NCI-H1105 treated with DMSO at 0.1 percent for 48 hours (cell line): Measurements from ENCODE around the gene CDK8.
"Not testable (repeated sequence)": the region's sequence is repeated elsewhere in the genome, so short reads cannot be mapped to it uniquely, and the experiment has no call there.

Experiments used
- DNase-seq: peaks from one replicate; lab custom pipeline; 2025; lab: John Stamatoyannopoulos, UW

Gene CDK8

DNA sequence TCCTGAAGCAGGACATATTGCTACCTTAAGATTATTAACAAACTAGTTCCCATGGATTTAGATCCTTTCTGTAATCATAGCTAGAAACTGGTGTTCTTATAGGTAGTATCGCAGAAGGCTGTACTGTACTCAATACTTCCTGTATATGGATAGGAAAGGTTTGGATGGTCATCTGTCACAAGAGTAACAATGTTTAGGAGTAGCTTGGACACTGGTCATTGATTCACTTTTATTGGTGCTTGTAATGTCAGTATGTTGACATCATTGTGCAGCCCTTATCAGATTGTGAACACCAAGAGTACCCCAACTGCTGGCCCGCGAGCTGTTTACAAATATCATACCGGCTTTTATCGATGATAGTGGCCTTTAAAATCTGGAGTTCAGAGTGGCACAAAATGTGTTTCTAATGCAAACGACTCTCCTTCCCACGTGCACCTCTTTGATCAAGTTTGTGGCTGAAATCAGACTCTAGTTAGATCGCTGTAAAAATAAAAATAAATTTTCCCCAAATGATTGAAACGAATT, 605 bp upstream of the CDK8 start:
- DNase-seq = no peak

DNA sequence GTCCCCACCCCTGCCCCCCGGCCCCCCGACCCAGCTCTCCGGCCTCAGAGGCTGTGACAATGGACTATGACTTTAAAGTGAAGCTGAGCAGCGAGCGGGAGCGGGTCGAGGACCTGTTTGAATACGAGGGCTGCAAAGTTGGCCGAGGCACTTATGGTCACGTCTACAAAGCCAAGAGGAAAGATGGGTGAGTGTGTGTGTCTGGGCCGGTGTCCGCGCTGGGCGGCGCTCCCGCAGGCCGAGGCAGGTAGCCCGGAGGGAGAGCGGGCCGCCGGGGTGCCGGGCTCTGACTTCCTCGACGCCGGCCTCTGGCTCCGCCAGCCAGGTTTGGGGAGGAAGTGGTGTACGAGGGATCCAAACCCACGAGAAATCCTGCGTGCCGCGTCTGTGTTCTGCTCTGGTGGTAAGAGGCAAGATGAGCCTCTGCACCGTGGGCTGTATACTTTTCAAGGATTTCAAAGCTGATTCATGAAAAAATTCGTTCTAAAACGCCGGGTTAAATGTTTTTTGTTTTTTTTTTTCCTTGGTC, 718 bp downstream of the CDK8 start:
- peak; percentile 27 for DNase-seq

DNA sequence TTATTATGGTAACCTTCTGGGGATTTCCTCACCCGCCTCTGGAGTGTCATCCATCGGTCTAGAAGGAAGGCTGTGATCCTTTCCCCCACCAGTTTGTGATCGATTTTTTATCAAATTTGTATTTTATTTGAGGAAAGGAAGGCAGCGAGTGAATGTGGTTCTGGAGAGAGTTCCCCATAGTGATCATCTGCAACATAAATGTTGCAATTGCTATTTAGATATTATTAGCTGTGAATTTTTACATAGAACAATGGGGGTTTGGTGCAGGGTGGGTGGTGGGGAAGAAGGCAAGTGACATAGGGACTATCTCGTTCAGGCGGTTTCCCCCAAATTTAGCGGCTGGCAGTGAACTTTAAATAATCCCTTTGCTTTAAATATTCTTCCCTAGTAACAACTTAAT, 1.2 kb downstream of the CDK8 start:
- DNase-seq = no peak

DNA sequence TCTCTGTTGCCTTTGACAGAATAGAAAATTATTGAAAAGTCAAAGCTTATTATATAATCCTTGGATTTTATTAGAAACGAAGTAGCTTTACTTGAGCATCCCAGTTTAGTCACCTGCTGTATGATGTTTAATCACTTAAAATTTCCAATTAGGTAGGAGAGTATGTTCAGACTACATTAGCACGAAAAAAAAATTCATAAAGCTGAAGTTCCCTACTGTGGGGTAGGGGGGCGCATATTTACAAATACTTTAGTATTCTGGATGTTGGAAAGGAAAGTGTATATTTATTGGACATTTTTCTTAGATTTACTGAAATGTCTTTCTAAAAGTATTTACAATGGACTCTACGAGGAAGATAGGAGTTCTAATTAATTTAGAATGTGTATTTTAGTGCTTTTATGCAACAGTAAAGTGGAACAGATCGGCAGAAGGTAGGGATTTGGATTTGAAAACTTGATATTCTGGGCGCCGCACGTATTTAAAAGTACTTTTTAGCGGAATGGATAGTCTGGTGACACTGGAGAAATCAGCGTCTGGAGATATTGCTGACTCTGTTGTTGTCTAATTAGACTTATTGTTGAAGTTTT, 1.9 kb downstream of the CDK8 start:
- peak; percentile 20 for DNase-seq

DNA sequence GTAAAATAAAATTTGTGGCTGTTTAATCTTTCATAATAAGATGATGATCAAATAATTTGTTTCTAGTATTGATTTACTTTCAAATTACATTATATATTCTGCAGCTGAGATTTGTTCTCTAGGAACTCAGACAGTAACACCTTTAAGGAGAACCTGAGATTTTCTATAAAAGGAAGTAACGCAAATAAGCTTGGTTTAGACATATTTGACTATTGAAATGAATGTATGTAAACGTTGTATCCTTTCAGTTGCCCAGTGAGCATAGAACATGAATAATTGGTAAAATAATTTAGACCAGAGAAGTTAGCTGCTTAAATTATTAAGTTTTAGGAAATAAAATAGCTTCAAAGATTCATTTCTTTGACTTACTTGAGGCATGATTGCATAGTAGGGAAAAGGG, 3.1 kb downstream of the CDK8 start:
- DNase-seq = no peak

DNA sequence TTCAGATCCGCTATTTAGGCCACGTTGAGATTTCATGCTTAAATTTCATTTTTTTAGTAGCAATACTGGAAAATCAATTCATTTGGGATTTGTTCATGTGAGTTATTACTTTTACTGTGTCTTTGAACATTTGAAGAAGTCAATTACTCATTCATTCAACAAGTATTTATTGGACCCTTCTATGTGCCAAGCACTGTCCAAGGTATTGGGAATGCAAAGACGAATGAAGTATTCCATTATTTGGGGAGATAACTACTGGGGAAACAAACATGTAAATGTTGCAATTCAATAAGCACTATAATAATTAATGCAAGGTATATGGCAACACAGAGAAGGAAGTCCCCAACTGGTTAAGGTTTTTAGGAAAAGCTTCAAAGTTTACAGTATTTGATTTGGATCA, 5.7 kb downstream of the CDK8 start:
- no peak for DNase-seq

DNA sequence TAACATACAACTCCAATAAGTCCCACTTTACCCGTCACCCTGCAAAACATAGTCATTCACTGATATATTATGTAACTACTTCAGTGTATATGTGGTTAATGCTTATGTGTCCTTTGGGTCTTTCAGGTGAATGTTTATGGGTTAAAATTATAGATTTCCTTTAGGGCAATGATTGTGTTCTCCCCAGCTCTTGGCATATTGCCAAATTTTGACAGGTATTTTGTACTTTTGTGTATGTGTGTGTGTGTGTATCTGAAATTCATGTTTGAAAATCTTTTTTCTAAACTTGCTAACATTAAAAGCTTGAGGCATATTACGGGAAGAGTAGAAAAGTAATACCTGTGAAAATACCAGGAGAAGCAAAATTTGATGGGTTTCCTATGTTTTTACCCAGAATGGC, 8.2 kb downstream of the CDK8 start:
- DNase-seq = no peak

DNA sequence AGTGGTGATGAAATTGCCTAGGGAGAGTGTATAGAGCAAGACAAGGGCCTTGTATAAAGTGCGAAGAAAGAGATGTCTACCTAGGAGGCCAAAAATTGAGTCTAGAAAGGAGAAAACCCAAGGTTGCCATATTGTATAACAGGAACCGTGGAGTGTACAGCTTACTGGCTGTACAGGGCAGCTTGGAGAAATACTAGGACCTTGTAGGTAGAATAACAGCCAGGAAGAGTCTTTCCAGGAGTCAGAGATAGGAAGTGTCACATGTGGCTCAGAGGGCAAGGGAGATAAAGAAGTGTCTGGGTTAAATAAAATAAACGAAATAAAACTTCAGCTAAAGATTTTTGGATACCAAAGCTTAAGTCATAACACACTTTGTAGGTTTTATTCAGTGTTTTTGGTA, 12.4 kb downstream of the CDK8 start:
- DNase-seq = no peak

DNA sequence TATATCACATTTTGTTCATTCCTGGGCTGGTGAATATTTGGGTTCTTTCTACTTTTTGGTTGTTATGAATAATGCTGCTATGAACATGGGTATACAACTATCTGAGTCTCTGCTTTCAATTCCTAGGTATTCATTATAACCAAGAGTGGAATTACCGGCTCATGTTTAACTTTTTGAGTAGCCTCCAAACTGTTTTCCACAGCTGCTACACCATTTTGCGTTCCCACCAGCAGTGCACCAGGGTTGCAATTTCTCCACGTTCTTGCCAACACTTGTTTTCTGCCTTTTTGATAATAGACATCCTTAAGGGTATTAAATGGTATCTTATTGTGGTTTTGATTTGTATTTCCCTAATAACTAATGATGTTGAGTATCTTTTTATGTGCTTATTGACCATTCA, 16.8 kb downstream of the CDK8 start:
- DNase-seq = no peak

DNA sequence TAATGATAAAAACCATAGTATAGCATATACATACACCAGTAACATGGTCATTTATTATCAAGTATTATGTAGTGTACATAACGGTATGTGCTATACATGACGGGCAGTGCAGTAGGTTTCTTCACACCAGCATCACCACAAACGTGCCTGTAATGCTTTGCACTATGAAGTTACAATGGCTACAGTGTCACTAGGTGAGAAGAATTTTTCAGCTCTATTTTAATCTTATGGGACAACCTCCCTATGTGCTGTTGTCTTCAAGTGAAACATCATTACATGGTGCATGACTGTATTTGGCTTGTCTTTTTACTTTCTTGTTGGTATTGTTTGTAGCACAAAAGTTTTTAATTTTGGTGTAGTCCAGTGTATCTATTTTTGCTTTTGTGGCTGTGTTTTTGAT, 18.7 kb downstream of the CDK8 start:
- DNase-seq = no peak

DNA sequence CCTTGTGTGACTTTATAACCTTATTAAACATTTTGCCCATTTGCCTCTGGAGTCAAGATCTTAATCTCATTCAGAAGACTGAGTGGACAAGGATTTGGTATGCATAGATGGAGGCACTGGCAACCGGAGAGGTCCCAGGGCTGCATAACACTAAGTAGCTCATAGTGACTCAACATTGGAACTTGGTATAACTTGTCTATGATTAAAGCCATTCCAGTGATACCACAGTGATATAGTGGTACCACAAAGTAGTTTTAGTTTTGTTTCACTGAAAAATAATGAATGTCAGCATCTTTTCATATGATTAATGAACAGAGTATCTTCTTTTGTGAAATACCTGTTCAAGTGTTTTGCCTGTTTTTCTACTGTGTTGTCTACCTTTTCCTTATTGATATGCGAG, 26.4 kb downstream of the CDK8 start:
- no peak for DNase-seq

DNA sequence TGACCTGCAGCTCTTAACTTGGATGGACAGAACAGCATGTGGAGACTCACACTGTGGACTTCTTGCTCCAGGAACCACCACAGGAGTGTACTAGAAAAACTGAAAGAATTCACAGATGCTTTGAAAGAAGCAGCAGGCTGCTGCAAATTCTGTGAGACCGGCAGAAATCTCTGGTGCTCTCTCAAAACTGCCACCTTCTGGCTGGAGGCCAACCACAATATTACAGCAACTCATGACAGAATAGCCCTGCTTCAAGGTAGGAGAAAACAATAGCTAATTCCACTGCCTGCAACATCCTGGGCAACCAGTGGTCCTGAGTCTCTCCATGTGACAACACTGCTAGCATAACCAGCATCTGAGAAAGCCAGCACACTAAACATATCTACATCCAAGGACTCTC, 26.9 kb downstream of the CDK8 start:
- no peak for DNase-seq

DNA sequence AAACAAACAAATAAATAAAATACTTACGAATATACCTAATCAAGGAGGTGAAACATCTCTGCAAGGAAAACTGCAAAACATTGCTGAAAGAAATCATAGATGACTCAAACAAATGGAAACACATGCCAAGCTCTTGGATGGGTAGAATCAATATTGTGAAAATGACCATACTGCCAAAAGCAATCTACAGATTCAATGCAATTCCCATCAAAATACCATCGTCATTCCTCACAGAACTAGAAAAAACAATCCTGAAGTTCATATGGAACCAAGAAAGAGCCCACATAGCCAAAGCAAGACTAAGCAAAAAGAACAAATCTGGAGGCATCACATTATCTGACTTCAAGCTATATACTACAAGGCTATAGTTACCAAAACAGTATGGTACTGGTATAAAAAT, 32.0 kb downstream of the CDK8 start:
- not testable (repeated sequence) for DNase-seq

DNA sequence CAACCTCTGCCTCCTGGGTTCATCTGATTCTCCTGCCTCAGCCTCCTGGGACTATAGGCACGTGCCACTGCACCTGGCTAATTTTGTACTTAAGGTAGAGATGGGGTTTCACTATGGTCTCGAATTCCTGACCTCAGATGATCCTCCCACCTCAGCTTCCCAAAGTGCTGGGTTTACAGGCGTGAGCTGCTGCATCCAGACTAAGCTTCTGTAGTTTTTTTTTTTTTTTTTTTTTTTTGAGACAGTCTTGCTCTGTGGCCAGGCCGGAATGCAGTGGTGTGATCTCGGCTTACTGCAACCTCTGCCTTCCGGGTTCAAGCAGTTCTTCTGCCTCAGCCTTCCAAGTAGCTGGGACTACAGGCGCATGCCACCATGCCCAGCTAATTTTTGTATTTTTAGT, 34.9 kb downstream of the CDK8 start:
- DNase-seq = not testable (repeated sequence)

DNA sequence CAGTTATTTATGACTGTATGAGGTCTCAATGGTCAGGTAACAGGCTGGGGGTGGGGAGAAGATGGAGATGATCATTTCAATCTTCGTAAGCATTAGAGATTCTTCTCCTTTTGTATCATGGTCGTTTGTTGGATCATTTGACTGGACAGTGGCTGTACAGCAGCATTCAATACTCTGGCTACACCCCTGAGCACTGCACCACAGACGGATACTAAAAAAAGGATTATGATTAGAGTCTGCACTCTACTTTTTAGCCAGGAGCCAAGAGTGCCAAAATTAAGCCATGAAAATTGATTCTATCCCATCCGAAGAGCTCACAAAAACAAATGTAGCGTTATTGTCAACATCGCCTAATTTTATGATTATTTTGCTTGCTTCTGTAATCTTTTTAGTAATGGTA, 41.9 kb downstream of the CDK8 start:
- DNase-seq = no peak

DNA sequence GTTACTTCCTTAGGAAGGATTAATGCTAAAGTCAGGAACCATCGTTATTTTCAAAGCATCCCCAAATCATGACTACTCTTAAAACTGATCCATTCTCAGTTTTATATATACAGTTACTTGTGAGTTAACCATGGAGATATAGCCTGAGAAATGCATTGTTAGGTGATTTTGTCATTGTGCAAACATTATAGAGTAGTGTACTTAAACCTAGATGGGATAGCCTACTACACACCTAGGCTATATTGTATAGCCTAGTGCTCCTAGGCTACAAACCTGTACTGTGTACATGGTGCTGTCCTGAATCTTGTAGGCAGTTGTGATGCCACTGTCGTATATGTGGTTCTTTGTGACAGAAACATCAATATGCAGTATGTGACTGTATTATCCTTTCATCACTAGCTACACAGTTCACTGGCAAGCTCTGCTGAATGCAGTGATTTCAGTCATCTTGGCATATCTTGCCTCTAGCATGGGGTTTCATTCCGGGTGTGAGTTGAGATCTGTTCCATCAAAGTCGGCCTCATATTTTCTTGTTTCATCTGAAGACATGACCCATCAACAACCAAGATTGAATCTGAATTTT, 45.3 kb downstream of the CDK8 start:
- no peak for DNase-seq

DNA sequence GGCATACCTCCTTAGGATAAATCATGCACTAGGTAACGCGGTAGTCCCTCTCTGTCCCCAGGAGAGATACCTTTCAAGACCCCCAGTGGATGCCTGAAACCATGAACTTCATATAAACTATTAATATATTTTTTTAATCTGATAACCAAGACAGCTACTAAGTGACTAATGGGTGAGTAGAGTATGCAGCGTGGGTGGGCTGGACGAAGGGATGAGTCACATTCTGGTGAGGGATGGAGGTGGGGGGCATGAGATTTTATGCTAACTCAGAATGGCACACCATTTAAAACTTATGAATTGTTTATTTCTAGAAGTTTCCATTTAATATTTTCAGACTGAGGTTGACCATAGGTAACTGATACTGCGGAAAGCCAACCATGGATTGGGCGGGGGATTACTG, 46.2 kb downstream of the CDK8 start:
- DNase-seq = no peak

DNA sequence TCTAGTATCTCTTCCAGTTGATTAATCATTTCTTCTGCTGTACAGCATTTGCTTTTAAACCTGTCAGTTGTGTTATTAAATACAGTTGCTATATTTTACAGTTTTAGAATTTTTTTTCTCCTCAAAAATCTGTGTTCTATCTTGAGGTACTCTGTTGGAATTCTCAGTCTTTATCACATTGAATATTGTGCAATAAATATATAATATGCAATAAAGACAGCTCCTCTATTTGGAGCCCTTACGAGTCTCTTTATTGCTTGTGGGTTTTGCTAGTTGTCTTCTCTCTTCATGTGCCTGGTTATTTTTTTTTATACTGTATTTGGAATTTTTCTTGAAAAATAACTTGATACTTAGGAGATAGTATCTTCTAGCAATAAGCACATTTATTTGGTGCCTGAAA, 51.7 kb downstream of the CDK8 start:
- no peak for DNase-seq

DNA sequence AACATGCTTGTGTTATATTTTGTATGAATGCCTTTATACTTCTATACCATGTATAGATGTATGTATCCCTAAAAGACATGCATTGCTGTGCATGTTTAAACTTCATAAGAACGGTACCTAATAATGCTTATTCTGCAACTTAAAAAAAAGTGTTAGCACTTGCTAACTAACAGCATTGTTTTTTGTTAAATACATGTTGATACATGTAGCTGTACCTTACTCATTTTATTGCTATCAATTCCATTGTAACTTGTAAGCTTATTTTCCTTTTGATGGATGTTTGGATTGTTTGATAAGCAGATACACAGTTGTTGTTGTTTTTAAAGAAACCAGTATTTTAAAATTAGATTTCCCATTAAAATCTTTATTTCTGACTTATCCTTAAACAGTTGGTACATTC, 53.8 kb downstream of the CDK8 start:
- DNase-seq = no peak

DNA sequence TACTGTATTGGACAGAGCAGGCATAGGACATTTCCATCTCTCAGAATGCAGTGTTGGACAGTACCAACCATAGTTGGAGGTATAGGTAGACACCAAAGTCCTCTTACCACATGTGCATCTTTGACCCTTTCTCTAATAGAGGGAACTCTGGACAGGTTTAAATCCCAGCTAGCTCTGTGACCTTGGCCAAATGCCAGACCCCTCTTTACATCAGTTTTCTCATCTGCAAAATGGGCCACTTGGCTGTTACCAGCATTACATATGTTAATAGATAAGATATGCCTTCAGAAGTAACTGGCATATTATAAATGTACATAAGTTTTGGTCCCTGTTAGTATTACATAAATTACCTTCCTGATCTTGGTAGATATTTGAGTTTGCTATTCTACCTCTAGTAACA, 54.3 kb downstream of the CDK8 start:
- DNase-seq = no peak

DNA sequence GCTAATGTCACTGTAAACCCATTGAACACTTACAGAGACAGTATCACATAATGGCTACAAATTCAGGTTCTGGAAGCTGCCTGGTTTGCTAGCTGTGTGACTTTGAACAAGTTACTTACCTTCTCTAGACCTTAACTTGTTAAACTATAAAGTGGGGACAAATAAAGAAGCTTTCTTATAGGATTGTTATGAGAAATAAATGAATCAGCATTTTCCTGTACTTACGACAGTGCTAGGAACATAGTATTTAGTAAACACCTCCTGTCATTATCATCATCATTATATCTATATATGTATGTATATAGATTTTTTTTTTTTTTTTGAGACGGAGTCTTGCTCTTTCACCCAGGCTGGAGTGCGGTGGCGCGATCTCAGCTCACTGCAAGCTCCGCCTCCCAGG, 54.9 kb downstream of the CDK8 start:
- no peak for DNase-seq

DNA sequence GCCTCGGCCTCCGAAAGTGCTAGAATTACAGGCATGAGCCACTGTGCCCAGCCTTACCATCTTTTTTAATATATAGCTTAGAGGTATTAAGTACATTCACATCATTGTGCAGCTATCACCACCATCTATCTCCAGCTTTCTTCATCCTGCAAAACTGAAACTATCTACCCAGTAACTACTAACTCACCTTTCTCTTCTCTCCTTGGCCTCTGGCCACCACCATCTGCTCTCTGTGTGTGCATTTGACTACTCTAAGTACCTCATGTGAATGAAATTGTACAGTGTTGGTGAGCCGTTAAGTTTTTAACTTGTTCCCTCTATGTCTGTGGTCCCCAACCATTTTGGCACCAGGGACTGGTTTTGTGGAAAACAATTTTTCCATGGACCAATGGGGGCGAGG, 56.1 kb downstream of the CDK8 start:
- no peak for DNase-seq

DNA sequence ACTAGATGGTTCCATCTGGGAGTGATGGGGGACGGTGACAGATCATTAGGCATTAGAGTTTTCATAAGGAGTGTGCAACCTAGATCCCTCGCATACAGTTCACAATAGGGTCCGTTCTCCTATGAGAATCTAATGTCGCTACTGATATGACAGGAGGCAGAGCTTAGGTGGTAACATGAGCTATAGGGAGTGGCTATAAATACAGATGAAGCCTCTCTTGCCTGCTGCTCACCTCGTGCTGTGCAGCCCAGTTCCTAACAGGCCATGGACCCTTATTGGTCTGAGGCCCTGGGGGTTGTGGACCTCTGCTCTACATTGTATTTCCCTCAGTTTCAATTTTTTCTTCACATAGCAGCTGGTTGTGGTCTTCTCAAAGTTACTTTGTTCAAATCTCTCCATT, 56.5 kb downstream of the CDK8 start:
- DNase-seq = no peak

DNA sequence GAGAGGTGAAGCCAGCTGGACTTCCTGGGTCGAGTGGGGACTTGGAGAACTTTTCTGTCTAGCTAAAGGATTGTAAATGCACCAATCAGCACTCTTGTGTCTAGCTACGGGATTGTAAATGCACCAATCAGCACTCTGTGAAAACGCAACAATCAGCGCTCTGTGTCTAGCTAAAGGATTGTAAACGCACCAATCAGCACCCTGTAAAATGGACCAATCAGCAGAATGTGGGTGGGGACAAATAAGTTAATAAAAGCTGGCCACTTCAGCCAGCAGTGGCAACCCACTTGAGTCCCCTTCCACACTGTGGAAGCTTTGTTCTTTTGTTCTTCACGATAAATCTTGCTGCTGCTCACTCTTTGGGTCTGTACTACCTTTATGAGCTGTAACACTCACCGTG, 58.1 kb downstream of the CDK8 start:
- DNase-seq = not testable (repeated sequence)
